Lung microvascular endothelial cell (primary cell): ENCODE results near the gene RNF145. TPM values are rescaled to one million over a fixed set of nuclear protein-coding genes. Genes with fewer than 3 reads are reported as not detected.

Source experiments
- DNase-seq, 2 donors: peaks; one replicate each; pipeline versions ENCODE4 v3.0.0 to v3.0.0-alpha.2; 2010; ENCODE audit warnings: low read depth in 2 of 2
- total RNA-seq: library from RNA; depleted of rRNA; stranded (reverse); fragments of >200 nt; gene quantifications from 2 replicates; pipeline ENCODE4 v1.2.1, GENCODE V29; 2014

The RNF145 gene
- total RNA-seq, 1 donor from 2014 or later = 45.8 TPM

DNA sequence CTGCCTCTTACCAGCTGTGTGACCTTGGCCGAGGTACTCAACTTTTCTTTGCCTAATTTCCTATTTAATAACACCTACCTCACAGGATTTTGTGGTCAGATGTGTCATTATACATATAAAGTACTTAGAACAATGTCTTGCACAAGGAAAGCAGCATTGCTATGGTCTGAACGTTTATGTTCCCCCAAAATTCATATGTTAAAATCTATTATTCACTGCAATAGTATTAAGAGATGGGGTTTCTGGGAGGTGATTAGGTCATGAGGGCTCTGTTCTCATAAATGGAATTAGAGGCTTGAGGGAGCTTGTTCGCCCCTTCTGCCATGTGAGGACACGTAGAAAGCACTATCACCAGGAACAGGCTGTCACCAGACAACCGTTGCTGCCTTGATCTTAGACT, 10.9 kb upstream of the RNF145 start:
- no peak for DNase-seq

- no peak for DNase-seq
These were observed 9.3 kb upstream of the RNF145 start for GRCh38 chr5:159218595-159219023.

GRCh38 chr5:159217236-159217635, 7.9 kb upstream of the RNF145 start:
- no peak for DNase-seq

- DNase-seq = no peak
These were observed 7.1 kb upstream of the RNF145 start for GRCh38 chr5:159216454-159216853.

GRCh38 chr5:159215886-159216285, 6.5 kb upstream of the RNF145 start:
- DNase-seq = no peak

GRCh38 chr5:159214486-159215271, 5.3 kb upstream of the RNF145 start:
- no peak for DNase-seq

DNA sequence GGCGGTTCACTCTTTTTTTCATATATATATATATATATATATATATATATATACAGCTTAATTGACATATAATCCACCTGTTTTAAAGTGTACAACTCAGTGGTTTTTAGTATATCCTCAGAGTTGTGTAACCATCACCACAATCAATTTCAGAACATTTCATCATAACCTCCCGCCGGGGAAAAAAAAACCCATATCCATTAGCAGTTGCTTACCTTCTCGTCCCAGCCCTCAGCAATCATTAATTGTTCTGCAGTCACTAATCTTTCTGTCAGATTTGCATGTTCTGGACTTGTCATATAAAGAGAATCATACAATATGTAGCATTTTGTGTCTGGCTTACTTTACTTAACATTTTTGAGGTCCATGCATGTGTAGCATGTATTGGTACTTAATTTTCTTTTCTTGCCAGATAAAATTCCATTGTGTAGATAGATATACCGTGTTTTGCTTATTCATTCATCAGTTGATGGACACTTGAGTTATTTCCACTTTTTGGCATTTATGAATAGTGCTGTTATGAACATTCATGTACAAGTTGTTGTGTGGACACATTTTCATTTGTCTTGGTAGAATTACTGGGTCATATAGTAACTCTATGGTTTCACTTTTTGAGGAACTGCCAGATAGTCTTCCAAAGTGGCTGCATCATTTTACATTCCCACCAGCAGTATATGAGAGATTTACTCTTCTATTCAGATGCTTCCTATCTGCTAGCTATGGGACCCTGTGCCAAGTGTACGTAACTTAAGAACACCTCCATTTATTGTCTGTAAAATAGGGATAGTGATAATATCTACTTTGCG, 3.5 kb upstream of the RNF145 start:
- DNase-seq = no peak

GRCh38 chr5:159211729-159212174, 2.4 kb upstream of the RNF145 start:
- no peak for DNase-seq

DNA sequence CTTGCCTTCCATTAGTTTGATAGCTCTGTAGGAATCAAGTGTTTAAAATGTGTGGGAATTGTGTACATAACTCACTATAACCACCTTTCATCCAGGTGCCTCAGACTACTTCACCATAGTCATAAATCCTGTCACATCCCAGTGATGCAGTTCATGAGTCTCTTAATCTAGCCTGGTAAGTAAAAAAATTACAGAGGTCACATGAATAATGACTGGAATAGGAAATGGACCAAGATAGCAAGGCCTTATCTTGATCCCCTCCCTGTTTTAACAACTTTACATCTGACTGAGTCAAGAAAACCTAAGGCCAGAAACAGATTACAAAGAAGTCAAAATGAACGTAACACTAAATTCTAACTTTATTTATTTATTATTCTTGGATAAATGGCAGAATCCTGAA, 1.5 kb upstream of the RNF145 start:
- DNase-seq = no peak

DNA sequence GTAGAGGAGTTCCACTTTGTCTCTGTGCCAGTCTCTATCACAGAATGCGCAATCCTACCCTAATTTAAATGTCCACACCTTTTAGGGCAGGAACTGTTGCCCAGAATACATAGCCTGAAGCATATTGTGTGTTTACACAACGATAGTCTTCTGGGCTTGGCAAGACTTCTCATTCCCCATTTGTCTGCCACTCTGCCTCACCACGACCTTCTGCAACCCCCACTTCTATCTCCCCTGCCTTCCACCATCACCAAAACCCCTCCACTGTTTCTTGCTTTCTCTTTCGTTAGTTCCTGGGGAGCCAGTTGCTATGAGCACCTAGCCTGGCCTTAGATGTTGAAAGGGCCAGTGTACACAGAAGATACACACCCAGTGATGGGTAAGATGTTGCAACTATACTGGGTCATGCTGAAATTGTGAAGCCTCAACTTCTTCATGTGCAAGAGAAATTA, 883 bp upstream of the RNF145 start:
- no peak for DNase-seq

GRCh38 chr5:159208514-159209437, 577 bp downstream of the RNF145 start:
- peak; percentile 29 to 40 for DNase-seq

DNA sequence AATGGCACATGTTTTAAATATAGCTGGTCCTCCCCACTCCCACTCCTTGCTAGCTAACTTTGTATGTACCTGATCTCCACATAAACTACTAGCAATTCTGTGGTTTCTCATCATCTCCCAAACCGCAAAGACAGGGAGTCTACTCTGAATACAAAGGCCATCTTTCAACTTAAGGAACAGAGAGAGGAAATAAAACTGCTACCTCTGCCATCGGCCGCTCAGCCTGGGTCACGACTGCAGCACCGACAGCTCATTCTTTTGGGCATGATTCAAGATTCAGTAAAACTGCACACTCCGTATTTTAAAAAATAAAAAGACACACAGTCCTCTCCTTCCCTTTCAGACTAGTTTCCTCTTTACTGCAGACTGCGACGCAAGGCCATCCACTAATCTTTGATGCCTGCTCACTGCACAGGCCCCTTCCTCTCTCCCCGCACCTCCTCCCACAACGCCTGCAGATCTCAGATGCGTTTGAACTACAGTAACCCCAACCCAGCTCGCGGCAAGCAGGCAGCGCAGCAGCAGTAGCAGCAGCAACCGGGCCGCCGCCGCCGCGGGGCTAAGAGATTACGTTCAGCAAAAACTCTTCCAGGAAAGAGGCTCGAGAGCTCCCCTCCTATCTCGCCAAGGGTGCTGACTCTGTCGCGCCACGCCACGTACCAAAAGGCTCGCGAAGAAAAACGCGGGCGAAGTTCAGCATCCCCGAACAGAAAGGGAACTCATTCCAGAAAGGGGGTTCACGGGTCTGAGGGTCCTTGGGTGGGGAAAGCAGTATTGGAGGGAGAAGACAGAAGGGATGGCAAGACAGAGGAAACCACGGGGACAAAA, 1.5 kb downstream of the RNF145 start:
- peak; percentile 64 to 80 for DNase-seq

- no peak for DNase-seq
These were observed 2.1 kb downstream of the RNF145 start for GRCh38 chr5:159207222-159207685.

DNA sequence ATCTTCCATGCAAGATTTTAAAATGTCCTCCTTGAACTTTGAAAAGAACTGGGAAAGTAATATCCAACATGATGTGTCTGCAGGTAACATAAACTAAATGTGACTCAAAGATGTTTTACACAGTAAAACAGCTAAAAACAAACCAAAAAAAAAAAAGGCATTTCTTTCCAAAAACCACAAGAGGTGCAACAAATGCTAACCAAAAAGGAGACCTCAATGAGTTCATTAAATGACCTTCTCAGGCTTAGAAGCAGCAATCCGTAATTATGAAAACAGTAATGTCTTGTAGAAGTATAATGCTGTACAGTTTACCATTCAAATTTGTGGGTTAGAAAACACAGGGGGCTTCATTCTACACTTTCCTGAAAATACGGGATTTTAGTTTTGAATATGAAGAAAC, 2.5 kb downstream of the RNF145 start:
- DNase-seq = no peak

- DNase-seq = no peak
These were observed 3.0 kb downstream of the RNF145 start for GRCh38 chr5:159206368-159206767.

DNA sequence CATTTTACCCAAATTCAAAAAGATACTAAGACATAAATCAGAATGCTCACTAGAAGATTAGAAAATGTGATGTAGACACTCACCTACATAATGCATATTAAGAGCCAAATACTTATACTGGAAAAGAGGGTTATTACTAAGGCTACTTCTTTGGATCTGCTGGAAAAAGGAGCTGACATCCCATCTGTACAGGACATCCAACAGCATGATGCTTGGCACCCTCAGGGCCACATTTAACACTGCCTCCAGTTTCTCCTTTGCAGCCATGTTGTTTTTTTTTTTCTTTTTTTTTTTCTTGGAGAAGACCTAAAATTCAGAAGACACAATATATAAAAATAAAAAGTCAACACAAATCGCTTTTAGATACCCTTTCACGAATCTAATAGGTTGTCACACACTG, 6.0 kb downstream of the RNF145 start:
- no peak for DNase-seq

- no peak for DNase-seq
These were observed 7.2 kb downstream of the RNF145 start for GRCh38 chr5:159202151-159202550.

GRCh38 chr5:159199780-159200179, 9.6 kb downstream of the RNF145 start:
- no peak for DNase-seq

- DNase-seq = no peak
These were observed 10.1 kb downstream of the RNF145 start for GRCh38 chr5:159199225-159199624.
